Adipocyte (in vitro differentiated cells): ENCODE results near the gene ELMO1.

ENCODE experiments used
- DNase-seq: peaks from one replicate; pipeline ENCODE4 v3.0.0-alpha.2; 2015; ENCODE audit warnings: low read depth
- H3K27me3 ChIP-seq: replicated peaks from 2 replicates; pipeline ENCODE4 v1.7.0; 2013; ENCODE audit warnings: mild to moderate bottlenecking, low read length, moderate library complexity; ENCODE audit not compliant: control insufficient read depth, insufficient read depth
- H3K36me3 ChIP-seq: 2 replicates; pipeline ENCODE4 v1.7.0; 2013; ENCODE audit warnings: low read length, mild to moderate bottlenecking, moderate library complexity; ENCODE audit not compliant: control insufficient read depth, insufficient read depth, severe bottlenecking
- H3K4me1 ChIP-seq: 2 replicates; pipeline ENCODE4 v1.7.0; 2013; ENCODE audit warnings: mild to moderate bottlenecking, low read length, moderate library complexity; ENCODE audit not compliant: control insufficient read depth, insufficient read depth
- H3K4me3 ChIP-seq: 2 replicates; pipeline ENCODE4 v1.7.0; 2013; ENCODE audit warnings: mild to moderate bottlenecking, low read length, moderate library complexity
- H3K9ac ChIP-seq: 2 replicates; pipeline ENCODE4 v1.7.0; 2013; ENCODE audit warnings: mild to moderate bottlenecking, low read length, moderate library complexity
- H3K9me3 ChIP-seq: 2 replicates; pipeline ENCODE4 v1.7.0; 2013; ENCODE audit warnings: mild to moderate bottlenecking, low read length, moderate library complexity; ENCODE audit not compliant: control insufficient read depth

ELMO1 gene

GRCh38 chr7:37483627-37484026, 35.0 kb upstream of the ELMO1 start:
- no peak overlapping the region for H3K4me3 ChIP-seq

GRCh38 chr7:37482953-37483352, 34.3 kb upstream of the ELMO1 start:
- H3K27me3 ChIP-seq, result peaks cover 6% of the 10 kb centered on the region

More at GRCh38 chr7:37483627-37484026, 35.0 kb upstream of the ELMO1 start:
- DNase-seq, result no peak
- H3K9me3 ChIP-seq, result peaks cover 8% of the 10 kb centered on the region
- H3K9ac ChIP-seq, result no peak overlapping the region
- H3K36me3 ChIP-seq, result no peaks in the 10 kb centered on the region
- peaks cover 6% of the 10 kb centered on the region for H3K27me3 ChIP-seq
- H3K4me1 ChIP-seq, result no peaks in the 10 kb centered on the region

GRCh38 chr7:37482505-37482904, 33.8 kb upstream of the ELMO1 start:
- Histone ChIP-seq H3K27me3 (peaks cover 6% of the 10 kb centered on the region), H3K36me3 (no peaks in the 10 kb centered on the region), H3K4me3 (no peak overlapping the region), H3K9me3 (no peaks in the 10 kb centered on the region), H3K9ac (no peak overlapping the region), H3K4me1 (no peaks in the 10 kb centered on the region)
- no peak for DNase-seq

More at GRCh38 chr7:37482953-37483352, 34.3 kb upstream of the ELMO1 start:
- H3K4me1 ChIP-seq, result no peaks in the 10 kb centered on the region
- H3K4me3 ChIP-seq, result no peak overlapping the region
- peaks cover 2% of the 10 kb centered on the region for H3K9me3 ChIP-seq
- no peak overlapping the region for H3K9ac ChIP-seq
- DNase-seq, result no peak
- H3K36me3 ChIP-seq, result no peaks in the 10 kb centered on the region

GRCh38 chr7:37481722-37482288, 33.1 kb upstream of the ELMO1 start:
- no peak for DNase-seq
- Histone ChIP-seq H3K9ac (no peak overlapping the region), H3K4me3 (no peak overlapping the region), H3K9me3 (no peaks in the 10 kb centered on the region), H3K4me1 (no peaks in the 10 kb centered on the region), H3K36me3 (no peaks in the 10 kb centered on the region), H3K27me3 (peaks cover 6% of the 10 kb centered on the region)

GRCh38 chr7:37481154-37481553, 32.5 kb upstream of the ELMO1 start:
- Histone ChIP-seq H3K36me3 (no peaks in the 10 kb centered on the region), H3K4me1 (no peaks in the 10 kb centered on the region), H3K4me3 (no peak overlapping the region), H3K9me3 (no peaks in the 10 kb centered on the region), H3K9ac (no peak overlapping the region), H3K27me3 (peaks cover 10% of the 10 kb centered on the region)
- no peak for DNase-seq

- H3K9ac ChIP-seq, result no peak overlapping the region
- no peaks in the 10 kb centered on the region for H3K9me3 ChIP-seq
- H3K36me3 ChIP-seq, result no peaks in the 10 kb centered on the region
- no peaks in the 10 kb centered on the region for H3K4me1 ChIP-seq
- DNase-seq, result no peak
- H3K27me3 ChIP-seq, result peaks cover 10% of the 10 kb centered on the region
- H3K4me3 ChIP-seq, result no peak overlapping the region
Observed at GRCh38 chr7:37480041-37481031, 31.7 kb upstream of the ELMO1 start.

- Histone ChIP-seq H3K4me3 (no peak overlapping the region), H3K4me1 (no peaks in the 10 kb centered on the region), H3K36me3 (no peaks in the 10 kb centered on the region), H3K27me3 (peaks cover 12% of the 10 kb centered on the region), H3K9ac (no peak overlapping the region), H3K9me3 (no peaks in the 10 kb centered on the region)
- no peak for DNase-seq
Observed at GRCh38 chr7:37476881-37477450, 28.3 kb upstream of the ELMO1 start.

GRCh38 chr7:37476428-37476827, 27.8 kb upstream of the ELMO1 start:
- peaks cover 9% of the 10 kb centered on the region for H3K27me3 ChIP-seq
- DNase-seq, result no peak
- no peaks in the 10 kb centered on the region for H3K9me3 ChIP-seq
- no peaks in the 10 kb centered on the region for H3K4me1 ChIP-seq
- H3K4me3 ChIP-seq, result no peak overlapping the region
- H3K36me3 ChIP-seq, result no peaks in the 10 kb centered on the region
- no peak overlapping the region for H3K9ac ChIP-seq

GRCh38 chr7:37475646-37476045, 27.0 kb upstream of the ELMO1 start:
- no peaks in the 10 kb centered on the region for H3K4me1 ChIP-seq
- no peak for DNase-seq
- H3K27me3 ChIP-seq, result peaks cover 9% of the 10 kb centered on the region
- no peak overlapping the region for H3K4me3 ChIP-seq
- H3K9me3 ChIP-seq, result no peaks in the 10 kb centered on the region
- H3K36me3 ChIP-seq, result no peaks in the 10 kb centered on the region
- no peak overlapping the region for H3K9ac ChIP-seq

GRCh38 chr7:37471619-37472018, 23.0 kb upstream of the ELMO1 start:
- peaks cover 9% of the 10 kb centered on the region for H3K27me3 ChIP-seq
- H3K36me3 ChIP-seq, result no peaks in the 10 kb centered on the region
- no peaks in the 10 kb centered on the region for H3K9me3 ChIP-seq
- H3K4me3 ChIP-seq, result no peak overlapping the region
- H3K4me1 ChIP-seq, result no peaks in the 10 kb centered on the region
- H3K9ac ChIP-seq, result no peak overlapping the region
- no peak for DNase-seq

- no peaks in the 10 kb centered on the region for H3K27me3 ChIP-seq
Observed at GRCh38 chr7:37467002-37467401, 18.3 kb upstream of the ELMO1 start.

More at GRCh38 chr7:37467002-37467401, 18.3 kb upstream of the ELMO1 start:
- Histone ChIP-seq H3K36me3 (no peaks in the 10 kb centered on the region), H3K9me3 (no peaks in the 10 kb centered on the region), H3K4me1 (no peaks in the 10 kb centered on the region), H3K4me3 (no peak overlapping the region), H3K9ac (no peak overlapping the region)
- DNase-seq, result no peak
